DND-41 (cell line): ENCODE measurements around the gene DLGAP1.

ENCODE experiments used
- EZH2 ChIP-seq: IDR thresholded peaks from 3 replicates; pipeline ENCODE4 v1.6.1; 2012; ENCODE audit warnings: borderline replicate concordance, low read depth, mild to moderate bottlenecking, moderate library complexity, low read length, inconsistent platforms; ENCODE audit not compliant: severe bottlenecking
- TF ChIP-seq, protein P1 (sequence below): IDR thresholded peaks from 2 replicates; pipeline ENCODE4 v1.5.1; 2012; ENCODE audit warnings: borderline replicate concordance, low read length, moderate library complexity, mild to moderate bottlenecking; ENCODE audit not compliant: poor library complexity, severe bottlenecking; ENCODE audit errors: extremely low read depth

DNA sequence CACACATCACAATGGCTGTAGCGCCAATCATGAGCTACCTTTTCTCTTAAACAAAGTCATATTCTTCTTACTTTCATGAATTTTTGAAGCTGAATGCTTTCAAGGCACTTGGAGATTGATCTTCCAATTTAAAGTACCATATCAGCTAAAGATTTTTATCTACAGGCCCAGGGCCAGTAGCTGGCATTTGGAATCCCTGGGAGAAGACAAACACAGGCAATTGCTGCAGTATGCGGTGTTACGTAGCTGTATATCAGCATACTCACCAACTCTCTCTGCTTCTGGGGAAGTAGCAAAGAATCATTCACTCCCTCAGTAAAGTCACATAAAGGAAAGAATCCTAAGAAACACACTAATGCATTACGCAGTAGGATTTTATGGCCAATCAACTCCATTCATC, 202.3 kb downstream of the DLGAP1 start:
- TF ChIP-seq, protein P1, sequence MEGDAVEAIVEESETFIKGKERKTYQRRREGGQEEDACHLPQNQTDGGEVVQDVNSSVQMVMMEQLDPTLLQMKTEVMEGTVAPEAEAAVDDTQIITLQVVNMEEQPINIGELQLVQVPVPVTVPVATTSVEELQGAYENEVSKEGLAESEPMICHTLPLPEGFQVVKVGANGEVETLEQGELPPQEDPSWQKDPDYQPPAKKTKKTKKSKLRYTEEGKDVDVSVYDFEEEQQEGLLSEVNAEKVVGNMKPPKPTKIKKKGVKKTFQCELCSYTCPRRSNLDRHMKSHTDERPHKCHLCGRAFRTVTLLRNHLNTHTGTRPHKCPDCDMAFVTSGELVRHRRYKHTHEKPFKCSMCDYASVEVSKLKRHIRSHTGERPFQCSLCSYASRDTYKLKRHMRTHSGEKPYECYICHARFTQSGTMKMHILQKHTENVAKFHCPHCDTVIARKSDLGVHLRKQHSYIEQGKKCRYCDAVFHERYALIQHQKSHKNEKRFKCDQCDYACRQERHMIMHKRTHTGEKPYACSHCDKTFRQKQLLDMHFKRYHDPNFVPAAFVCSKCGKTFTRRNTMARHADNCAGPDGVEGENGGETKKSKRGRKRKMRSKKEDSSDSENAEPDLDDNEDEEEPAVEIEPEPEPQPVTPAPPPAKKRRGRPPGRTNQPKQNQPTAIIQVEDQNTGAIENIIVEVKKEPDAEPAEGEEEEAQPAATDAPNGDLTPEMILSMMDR: no peak
- TF ChIP-seq EZH2: no peak
